GM12878 (cell line): ENCODE data around the gene WNT3A. TPM values are rescaled to one million over a fixed set of nuclear protein-coding genes. Genes with fewer than 3 reads are reported as not detected.

Experiments
- ATAC-seq: fragments of 200-7000 bp; cut with Tn5 transposase; 3 replicates; pipeline ENCODE4 v1.9.1; 2020; ENCODE audit warnings: mild to moderate bottlenecking, moderate library complexity
- BruUV-seq: library from RNA; stranded (reverse); fragments of 400-500 nt; replicated peaks from 2 replicates; lab custom pipeline; 2021; lab: Mats Ljungman, UMichigan
- CTCF ChIA-PET: fragments of 300-600 bp; sonication (Branson Sonifier 250); formaldehyde crosslinking; extraction: SDS; loops from one replicate; lab custom pipeline; 2021; ENCODE audit warnings: inconsistent platforms; lab: Yijun Ruan, JAX
- POLR2A ChIA-PET: fragments of 350-600 bp; formaldehyde crosslinking; extraction: SDS; loops from one replicate; lab custom pipeline; 2021; ENCODE audit warnings: inconsistent platforms; lab: Charles Lee
- RAD21 ChIA-PET: fragments of 300-600 bp; sonication (Branson Sonifier 250); formaldehyde crosslinking; loops from one replicate; lab custom pipeline; 2023; ENCODE audit warnings: antibody characterized with exemption; ENCODE audit not compliant: unreplicated experiment; lab: Charles Lee
- SMC1A ChIA-PET: fragments of 300-600 bp; sonication (Branson Sonifier 250); formaldehyde crosslinking; loops from one replicate; lab custom pipeline; 2023; ENCODE audit not compliant: unreplicated experiment, uncharacterized antibody; lab: Charles Lee
- DNase-seq: peaks from one replicate; pipeline ENCODE4 v3.0.0-alpha.2; 2011; ENCODE audit warnings: low read depth, low spot score
- FAIRE-seq: peaks from 3 replicates; lab custom pipeline; 2011; peaks lifted over from hg19 to GRCh38; lab: Jason Lieb, UNC
- H2AFZ ChIP-seq: 2 replicates; pipeline ENCODE4 v1.6.0; 2011; ENCODE audit warnings: low read depth, low read length, control low read depth; ENCODE audit not compliant: control insufficient read depth
- H3K27ac ChIP-seq: 2 replicates; pipeline ENCODE4 v1.5.1; 2011; ENCODE audit warnings: control low read depth; ENCODE audit not compliant: control insufficient read depth, insufficient read depth
- H3K27me3 ChIP-seq, 2 experiments: replicated peaks in 1 of 2; 2 replicates each; pipeline versions ENCODE4 v1.6.0 to v1.6.1; 2011; ENCODE audit warnings: low read length in 1 of 2; ENCODE audit not compliant: control insufficient read depth in 2 of 2, insufficient read depth in 2 of 2
- H3K36me3 ChIP-seq, 2 experiments: 2 replicates each; pipeline ENCODE4 v1.5.1; 2011; ENCODE audit warnings: low read length in 1 of 2; ENCODE audit not compliant: control insufficient read depth in 2 of 2, insufficient read depth in 2 of 2
- H3K4me1 ChIP-seq: 2 replicates; pipeline ENCODE4 v1.6.1; 2011; ENCODE audit warnings: mild to moderate bottlenecking, low read length, moderate library complexity, mixed read lengths; ENCODE audit not compliant: control insufficient read depth, insufficient read depth
- H3K4me2 ChIP-seq: 2 replicates; pipeline ENCODE4 v1.6.0; 2011; ENCODE audit warnings: control low read depth; ENCODE audit not compliant: control insufficient read depth, insufficient read depth
- H3K4me3 ChIP-seq: fragments of 200-600 bp; sonication (generic); 2 replicates; pipeline ENCODE4 v1.5.1; 2016
- H3K79me2 ChIP-seq: 2 replicates; pipeline ENCODE4 v1.6.0; 2011; ENCODE audit warnings: low read length; ENCODE audit not compliant: control insufficient read depth, insufficient read depth
- H3K9ac ChIP-seq: 2 replicates; pipeline ENCODE4 v1.8.0; 2011; ENCODE audit warnings: low read length, control low read depth, mixed read lengths; ENCODE audit not compliant: control insufficient read depth, insufficient read depth
- H3K9me3 ChIP-seq: replicated peaks from 3 replicates; pipeline ENCODE4 v1.5.1; 2011; ENCODE audit warnings: mild to moderate bottlenecking, low read length; ENCODE audit not compliant: control insufficient read depth, insufficient read depth
- H4K20me1 ChIP-seq: 2 replicates; pipeline ENCODE4 v1.6.0; 2011; ENCODE audit not compliant: control insufficient read depth, insufficient read depth
- CUX1 ChIP-seq: IDR thresholded peaks from 2 replicates; pipeline ENCODE4 v1.6.1; 2012; ENCODE audit warnings: improper control_type of control experiment, low read depth, low read length; ENCODE audit not compliant: insufficient replicate concordance
- E2F8 ChIP-seq: fragments of 450-650 bp; IDR thresholded peaks from 2 replicates; pipeline ENCODE4 v1.6.1; 2018; ENCODE audit warnings: mild to moderate bottlenecking, low read depth, moderate library complexity; ENCODE audit not compliant: partially characterized antibody
- EP300 ChIP-seq, 2 experiments: fragments of 150-350 bp in 1 of 2; IDR thresholded peaks; 2 replicates each; pipeline ENCODE4 v1.6.1; 2011 to 2012; ENCODE audit warnings: low read depth in 2 of 2, low read length in 2 of 2, borderline replicate concordance in 1 of 2, improper control_type of control experiment in 1 of 2, inconsistent platforms in 1 of 2; ENCODE audit not compliant: control insufficient read depth in 1 of 2
- HDGF ChIP-seq: fragments of 450-650 bp; IDR thresholded peaks from 2 replicates; pipeline ENCODE4 v1.6.1; 2016; ENCODE audit warnings: antibody characterized with exemption
- IRF5 ChIP-seq: fragments of 450-650 bp; IDR thresholded peaks from 2 replicates; pipeline ENCODE4 v1.6.1; 2017; ENCODE audit warnings: borderline replicate concordance
- JUNB ChIP-seq: IDR thresholded peaks from 2 replicates; pipeline ENCODE4 v1.6.1; 2016; ENCODE audit warnings: antibody characterized with exemption, mild to moderate bottlenecking
- KAT2A ChIP-seq: conservative IDR thresholded peaks from 2 replicates; pipeline ENCODE4 v1.6.1; 2011; ENCODE audit warnings: low read depth, low read length; ENCODE audit not compliant: control insufficient read depth
- PAX5 ChIP-seq: IDR thresholded peaks from 2 replicates; pipeline ENCODE4 v1.6.1; 2011; ENCODE audit warnings: low read depth, low read length, borderline replicate concordance
- TCF7 ChIP-seq: IDR thresholded peaks from 2 replicates; pipeline ENCODE4 v1.6.1; 2014; ENCODE audit warnings: antibody characterized with exemption, borderline replicate concordance
- WGBS: methylation state at CpG from one replicate; pipeline ENCODE4 v1.1.6; 2016; ENCODE audit warnings: low lambda C conversion rate; ENCODE audit not compliant: insufficient replicate concordance, insufficient coverage; ENCODE audit errors: missing lambda C conversion rate; 5-methylcytosine and 5-hydroxymethylcytosine counted together
- in situ Hi-C: fragments of 300-500 bp; cut with MboI; formaldehyde crosslinking; loops from 9 replicates; pipeline ENCODE4 v1.14.3; 2018; ENCODE audit warnings: mixed read lengths
- intact Hi-C: fragments of 100-400 bp; cut with micrococcal nuclease; formaldehyde crosslinking; loops from one replicate; pipeline ENCODE4 v1.14.2; 2022; ENCODE audit not compliant: unreplicated experiment
- polyA plus RNA-seq, 11 experiments: library from polyadenylated mRNA; depleted of rRNA in 4 of 11; unstranded in 6 of 11; stranded (reverse) in 5 of 11; fragments of >200 nt; fragmentation: Nextera tagmentation in 4 of 11; fragmentation: Illumina TruSeq in 1 of 11; extraction: Ambion mirVana in 4 of 11; extraction: Trizol in 1 of 11; gene quantifications; 1 replicate in 1 of 11; 2 replicates in 10 of 11; pipeline versions ENCODE4 v1.2.1 to v1.2.3, GENCODE V29; 2011 to 2016; ENCODE audit warnings: inconsistent platforms in 2 of 11, missing spikeins in 2 of 11, low read depth in 1 of 11
- total RNA-seq, 4 experiments: library from RNA; depleted of rRNA in 3 of 4; stranded (reverse); fragments of >200 nt in 3 of 4; fragmentation: Illumina TruSeq in 1 of 4; extraction: Trizol in 1 of 4; gene quantifications; 2 replicates each; pipeline versions ENCODE4 v1.2.1 to v1.2.3, GENCODE V29; 2013 to 2021
- TF ChIP-seq, protein P1 (sequence below): IDR thresholded peaks from 2 replicates; pipeline ENCODE4 v1.6.1; 2012; ENCODE audit warnings: low read depth, low read length, improper control_type of control experiment

The WNT3A gene
- total and polyA plus RNA-seq, 10 of the 15 experiments (the other 5 are each of a cell fraction or from before 2014, with no cell fraction given) = 0.16 TPM; not detected in 9

- no peak for TF ChIP-seq PAX5
Measured at GRCh38 chr1:228004331-228004855, 2.4 kb upstream of the WNT3A start (continued).

DNA sequence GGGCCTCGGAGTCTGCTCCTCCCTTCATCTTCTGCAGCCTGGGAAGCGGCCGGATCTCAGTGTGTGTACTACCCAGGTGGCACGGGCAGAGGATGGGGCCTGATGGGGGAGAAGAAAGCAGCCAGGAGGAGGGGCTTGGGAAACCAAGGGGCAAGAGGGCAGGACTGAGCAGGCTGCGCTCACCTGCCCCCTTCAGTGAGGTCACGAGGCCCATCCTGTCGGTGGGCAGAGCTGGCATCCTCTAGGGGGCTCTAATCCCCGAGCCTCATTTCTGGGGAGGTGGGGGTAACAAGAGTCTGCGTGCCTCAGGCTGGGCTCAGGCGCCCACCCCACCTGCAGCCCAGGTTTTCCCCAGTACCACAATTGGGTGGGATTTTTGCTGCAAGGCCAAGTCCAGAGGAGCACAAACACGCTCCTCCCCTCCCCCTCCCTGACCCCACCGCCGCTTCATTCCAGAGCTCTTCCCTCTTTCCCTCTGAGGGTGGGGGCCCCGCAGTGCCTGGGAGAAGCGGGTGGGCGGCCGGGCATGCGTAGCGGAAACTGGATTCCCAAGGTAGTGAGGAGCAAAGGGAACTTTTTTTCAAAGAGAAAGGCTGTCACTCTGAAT, 1.8 kb upstream of the WNT3A start:
- WGBS = 20% methylated on average over 19 of the region's 19 CpGs
- SMC1A ChIA-PET = interaction anchor here (1.3 kb wide), 1 partner anchor 69 kb away, joined by 3 read pairs; no protein-coding TSS in a partner anchor
- no TSS peak for BruUV-seq
- Histone ChIP-seq H3K36me3 (no peaks in the 10 kb centered on the region), H3K9ac (no peak overlapping the region), H3K79me2 (no peaks in the 10 kb centered on the region), H2AFZ (no peak overlapping the region), H3K4me3 (no peak overlapping the region), H4K20me1 (no peaks in the 10 kb centered on the region), H3K27me3 (peaks cover 2 to 22% of the 10 kb centered on the region in 2 experiments), H3K9me3 (no peaks in the 10 kb centered on the region), H3K4me1 (peaks cover 5% of the 10 kb centered on the region), H3K4me2 (no peak overlapping the region), H3K27ac (no peak overlapping the region)
- no peak for DNase-seq
- intact Hi-C loops (loop anchor here (5.0 kb wide), 1 partner anchor 67 kb away; no protein-coding TSS in a partner anchor), in situ Hi-C loops (no loop called here)
- CTCF ChIA-PET = interaction anchor here (0.6 to 2.5 kb wide), 7 partner anchors 20 to 241 kb away, joined by 3 to 16 read pairs (median 3); partner anchors contain the start of gene ARF1
- FAIRE-seq = no peak
- RAD21 ChIA-PET = interaction anchor here (0.6 to 1.2 kb wide), 3 partner anchors 69 to 97 kb away, joined by 3 to 4 read pairs (median 3); no protein-coding TSS in a partner anchor
- ATAC-seq = no peak
- POLR2A ChIA-PET = no interaction called here
- no peak for TF ChIP-seq E2F8
- no peak for TF ChIP-seq IRF5
- TF ChIP-seq KAT2A = no peak
- TF ChIP-seq HDGF = no peak
- TF ChIP-seq JUNB = no peak
- no peak for TF ChIP-seq CUX1
- TF ChIP-seq, protein P1, sequence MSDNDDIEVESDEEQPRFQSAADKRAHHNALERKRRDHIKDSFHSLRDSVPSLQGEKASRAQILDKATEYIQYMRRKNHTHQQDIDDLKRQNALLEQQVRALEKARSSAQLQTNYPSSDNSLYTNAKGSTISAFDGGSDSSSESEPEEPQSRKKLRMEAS = no peak
- TF ChIP-seq EP300 (IDR thresholded peaks at IDR 0.05; ENCODE audit: borderline replicate concordance in 1 of 2, control insufficient read depth in 1 of 2, low read depth in 2 of 2, low read length in 2 of 2) = no peak
- no peak for TF ChIP-seq TCF7
